Stimulated activated CD8-positive, alpha-beta memory T cell treated with anti-CD3 and anti-CD28 coated beads, Interleukin-4, amount 100 ng/mL, for 24 hours (primary cell): ENCODE measurements around the gene SLC39A11.

Experiments
- DNase-seq: peaks from one replicate; pipeline ENCODE4 v3.0.0-alpha.2; 2020; ENCODE audit warnings: low read depth

The SLC39A11 gene

DNA sequence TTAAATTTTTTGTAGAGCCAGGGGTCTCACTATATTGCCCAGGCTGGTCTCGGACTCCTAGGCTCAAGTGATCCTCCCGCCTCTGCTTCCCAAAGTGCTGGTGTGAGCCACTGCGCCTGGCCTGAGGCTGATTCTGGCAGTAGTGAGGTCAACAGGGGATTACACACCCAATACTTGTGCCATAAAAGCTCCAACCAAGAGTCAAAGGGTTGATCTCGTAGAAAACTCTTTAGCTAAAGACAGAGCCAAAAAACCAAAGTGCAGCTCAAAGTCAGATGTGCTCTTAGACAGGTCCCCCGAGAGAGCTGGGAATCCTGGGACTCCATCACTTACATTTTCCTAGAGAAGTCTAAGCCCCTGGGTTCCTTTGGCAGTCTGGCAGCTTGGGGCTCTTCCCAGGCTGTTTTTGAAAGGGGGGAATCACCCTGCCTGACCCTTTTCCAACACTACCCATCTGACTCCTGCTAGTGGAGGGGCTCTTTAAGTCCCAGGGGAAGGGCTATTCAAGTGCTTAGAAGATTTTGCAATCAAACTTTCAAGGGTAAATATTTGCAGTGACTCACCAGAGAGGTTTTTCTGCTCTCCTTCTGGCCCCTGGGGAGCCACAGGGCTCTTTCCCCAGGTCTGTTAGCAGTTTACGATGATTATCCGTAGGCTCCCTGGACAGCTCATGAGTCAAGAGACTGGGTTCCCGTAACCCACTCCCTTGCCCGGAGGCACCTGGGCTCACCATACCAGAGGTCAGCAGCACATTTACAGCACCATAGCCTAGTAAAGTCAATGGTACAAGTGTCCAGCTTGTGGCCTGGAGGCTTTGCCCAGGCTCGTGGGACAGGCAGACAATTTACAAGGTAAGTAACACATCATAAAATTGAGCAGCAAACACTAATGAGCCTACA, 408.7 kb downstream of the SLC39A11 start:
- DNase-seq: no peak

DNA sequence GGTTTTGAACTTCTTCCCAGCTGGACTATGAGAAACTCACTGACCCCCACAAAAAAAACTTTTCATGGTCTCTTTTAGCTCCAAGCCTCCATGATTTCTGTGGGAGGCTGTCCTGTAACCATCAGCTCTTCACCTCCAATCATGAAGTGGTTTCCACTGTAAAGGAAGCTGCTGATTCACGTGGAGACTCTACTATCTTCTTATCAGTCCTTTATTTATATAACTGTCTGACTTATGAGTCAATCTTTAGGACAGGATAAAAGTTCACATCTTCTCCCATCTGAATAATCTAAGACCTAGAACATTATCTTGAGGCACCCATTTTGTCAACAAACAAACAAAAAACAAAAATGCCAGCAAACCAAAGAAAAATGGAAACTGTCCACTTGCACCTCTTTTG, 409.9 kb downstream of the SLC39A11 start:
- DNase-seq: no peak

DNA sequence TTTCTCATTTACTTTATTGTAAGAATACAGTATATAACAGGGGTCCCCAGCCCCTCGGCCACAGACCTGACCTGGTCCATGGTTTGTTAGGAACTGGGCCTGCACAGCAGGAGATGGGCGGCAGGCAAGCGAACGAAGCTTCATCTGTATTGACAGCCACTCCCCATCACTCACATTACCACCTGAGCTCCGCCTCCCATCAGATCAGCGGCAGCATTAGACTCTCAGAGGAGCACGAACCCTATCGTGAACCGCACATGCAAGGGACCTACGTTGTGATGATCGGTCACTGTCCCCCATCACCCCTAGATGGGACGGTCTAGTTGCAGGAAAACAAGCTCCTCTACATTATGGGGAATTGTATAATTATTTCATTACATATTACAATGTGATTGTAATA, 410.6 kb downstream of the SLC39A11 start:
- DNase-seq: no peak

DNA sequence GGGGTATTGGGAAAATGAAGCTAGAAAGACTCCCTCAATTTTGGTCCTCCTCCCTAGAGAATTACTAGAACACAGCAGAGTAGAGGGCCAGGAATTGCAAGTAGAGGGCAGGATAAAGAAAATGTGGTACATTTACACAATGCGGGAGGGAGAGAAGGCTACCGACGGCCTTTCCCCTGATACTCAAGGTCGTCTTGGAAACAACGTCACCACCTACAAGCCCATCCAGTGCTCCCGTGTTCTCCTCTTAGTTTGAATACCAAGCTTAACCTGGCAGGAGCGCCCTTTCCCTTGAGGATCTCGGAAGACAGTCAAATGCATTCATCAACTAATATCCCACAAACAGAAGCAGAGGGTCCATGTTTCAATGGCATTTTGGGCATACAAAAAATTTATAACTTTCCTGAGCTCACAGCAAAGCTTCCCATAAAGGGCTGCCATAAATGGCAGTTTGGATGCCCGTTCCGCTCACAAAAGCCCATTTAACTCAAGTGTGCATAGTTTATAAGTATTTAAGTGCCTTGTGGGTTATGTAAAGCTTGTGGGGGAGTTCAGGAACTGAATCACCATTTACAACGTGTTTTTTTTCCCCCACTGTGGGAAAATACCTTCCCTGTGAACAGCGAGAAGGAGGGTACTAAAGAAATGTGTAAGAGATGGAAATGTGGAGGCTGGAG, 414.6 kb downstream of the SLC39A11 start:
- DNase-seq: no peak

DNA sequence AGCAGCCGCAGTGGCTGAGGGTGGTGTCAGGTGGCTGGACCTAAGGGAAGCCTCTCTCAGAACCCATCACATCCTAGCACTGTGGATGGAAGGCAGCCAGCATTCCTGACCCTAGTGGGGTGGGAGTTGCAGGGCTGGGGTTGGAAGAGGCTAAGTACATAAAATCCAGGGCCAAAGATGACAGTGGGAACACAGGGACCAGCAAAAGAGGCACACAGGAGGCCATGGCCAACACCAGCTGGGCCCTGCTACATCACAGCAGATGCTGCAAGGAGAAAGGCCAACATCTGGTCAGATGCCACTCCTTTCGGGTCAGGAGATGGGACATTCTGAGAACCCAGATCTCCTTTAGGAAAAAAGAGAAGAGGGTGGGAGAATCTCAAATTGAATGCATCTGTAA, 415.4 kb downstream of the SLC39A11 start:
- no peak for DNase-seq

DNA sequence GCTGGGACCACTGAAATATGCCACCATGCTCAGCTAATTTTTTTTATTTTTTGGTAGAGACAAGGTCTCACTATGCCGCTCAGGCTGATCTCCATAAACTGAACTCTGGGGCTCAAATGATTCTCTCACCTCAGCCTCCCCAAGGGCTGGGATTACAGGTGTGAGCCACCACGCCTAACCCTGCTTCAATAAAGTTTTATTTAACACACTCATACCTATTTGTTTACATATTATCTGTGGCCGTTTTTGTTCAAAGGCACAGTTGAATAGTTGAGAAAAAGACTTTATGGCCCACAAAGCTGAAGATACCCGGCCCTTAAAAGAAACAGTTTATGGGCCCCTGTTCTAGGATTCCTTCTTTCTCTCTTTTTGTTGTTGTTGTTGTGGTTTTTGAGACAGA, 419.8 kb downstream of the SLC39A11 start:
- DNase-seq: no peak

DNA sequence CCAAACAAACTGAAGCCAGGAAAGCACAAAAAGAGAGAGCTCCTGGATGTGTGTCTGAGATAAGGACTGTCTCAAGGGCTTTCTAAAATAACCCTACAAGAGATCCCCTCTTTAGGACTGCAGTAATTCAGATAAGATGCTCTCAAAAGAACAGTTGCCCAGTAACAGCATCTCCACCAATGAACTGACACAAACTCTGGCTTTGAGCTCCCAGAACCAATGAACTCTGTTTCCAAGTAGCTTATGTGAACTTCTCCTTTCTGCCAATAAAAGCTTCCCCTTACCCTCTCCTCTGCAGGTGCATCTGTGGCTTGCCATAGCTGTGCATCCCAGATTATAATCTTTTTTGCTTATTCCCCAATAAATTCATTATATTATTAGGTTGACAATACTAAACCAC, 421.5 kb downstream of the SLC39A11 start:
- DNase-seq: no peak

DNA sequence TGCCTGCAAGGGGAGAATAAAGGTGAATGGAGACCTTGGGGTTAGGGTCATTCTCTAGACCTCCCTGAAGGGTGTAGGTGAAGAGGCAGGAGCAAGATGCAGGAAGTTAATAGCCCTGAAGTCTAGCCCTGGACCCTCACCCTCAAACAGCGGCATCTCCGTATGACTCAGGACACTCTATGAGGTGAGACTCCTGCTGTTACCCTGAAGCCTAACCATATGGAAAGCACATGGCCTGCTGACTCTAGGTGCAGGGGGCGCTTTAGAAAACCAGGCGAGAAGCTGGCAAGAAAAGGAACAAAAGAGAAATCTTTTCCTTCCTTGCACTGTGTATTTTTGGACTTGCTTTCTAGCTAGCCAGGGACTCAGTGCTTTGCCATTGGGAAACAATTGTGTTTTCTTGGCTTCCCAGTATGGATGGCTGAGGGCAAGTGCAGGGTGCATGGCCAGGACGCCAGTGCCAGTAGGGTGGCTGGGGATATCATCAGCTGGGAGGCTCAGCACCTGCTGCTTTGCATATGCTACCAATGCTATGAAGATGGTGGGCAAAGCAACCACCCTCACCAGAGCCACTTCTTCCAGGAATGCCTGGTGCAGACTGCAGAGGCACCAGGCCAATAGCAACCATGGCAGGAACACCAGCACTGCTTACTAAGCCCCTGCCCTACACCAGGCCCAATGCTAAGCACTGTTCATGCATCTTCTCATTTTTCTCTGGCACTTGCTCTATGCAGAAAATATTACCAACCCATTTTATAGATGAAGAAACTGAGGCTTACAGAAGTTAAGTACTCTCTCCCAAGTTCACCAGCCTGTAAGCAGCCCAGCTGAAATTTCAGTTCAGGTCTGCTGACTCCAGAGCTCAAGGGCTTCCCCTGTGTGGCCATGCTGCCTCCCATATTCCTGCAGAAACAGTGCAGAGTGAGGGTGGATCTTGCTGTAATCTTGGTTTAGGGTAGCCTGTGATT, 425.1 kb downstream of the SLC39A11 start:
- no peak for DNase-seq

DNA sequence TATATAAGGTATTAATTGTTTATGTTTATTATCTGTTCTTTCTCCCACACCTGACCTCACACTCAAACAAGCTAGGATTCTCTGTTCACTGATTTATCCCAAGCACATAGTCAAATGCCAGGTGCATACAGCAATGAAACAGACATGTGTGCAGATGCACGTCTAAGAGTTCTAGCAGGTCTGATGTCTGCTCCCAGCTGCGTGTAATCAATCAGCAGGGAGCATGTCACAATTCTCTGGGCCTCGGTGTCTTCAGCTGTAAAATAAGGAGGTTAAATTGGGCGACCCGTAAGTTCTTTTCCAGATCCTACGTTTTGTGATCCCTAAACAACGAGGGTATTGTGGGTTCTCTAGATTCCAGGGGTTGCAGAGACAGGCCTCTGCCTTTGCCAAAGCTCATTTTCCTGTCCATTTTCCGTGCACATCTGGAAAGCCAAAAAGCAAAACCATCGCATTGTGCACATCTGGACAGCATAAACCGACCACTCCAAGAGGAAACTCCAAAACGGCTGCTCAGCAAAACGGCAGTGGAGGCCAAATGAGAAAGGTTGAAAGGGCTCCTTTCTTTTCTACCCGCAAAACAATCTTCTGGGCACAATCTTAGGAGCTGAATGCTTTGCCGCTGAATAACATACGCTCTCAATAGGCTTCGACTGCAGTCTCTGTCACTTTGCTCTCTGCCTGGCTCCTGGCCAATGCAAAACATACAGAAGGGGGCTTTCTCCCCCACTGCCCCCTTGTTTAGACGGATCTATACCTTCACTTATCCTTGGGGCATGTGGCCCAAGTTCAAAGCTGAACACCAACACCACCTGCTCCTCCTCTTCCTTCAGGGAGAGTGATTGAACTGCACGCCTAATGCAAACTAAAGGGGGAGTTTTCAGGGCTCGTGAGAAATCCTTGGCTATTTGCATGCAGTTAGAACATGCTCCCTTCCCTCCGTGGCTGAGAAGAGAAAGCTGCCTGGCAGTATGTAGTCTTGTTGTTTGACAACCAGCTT, 426.3 kb downstream of the SLC39A11 start:
- DNase-seq: no peak

DNA sequence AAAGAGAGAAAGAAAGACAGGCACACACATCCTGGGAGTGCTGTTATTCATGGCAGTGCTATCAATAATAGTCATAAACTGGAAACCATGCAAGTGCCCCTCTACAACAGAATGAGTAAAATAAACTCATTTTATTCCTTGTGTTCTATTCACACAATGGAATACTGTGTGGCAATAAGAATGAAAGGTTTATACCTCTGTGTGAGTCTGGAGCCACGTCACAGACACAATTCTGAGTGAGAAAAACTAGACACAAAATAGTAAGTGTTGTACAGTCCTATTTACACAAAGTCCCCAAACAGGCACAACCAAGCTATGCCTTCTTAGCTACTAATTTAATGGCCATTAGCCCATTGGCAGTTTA, 429.7 kb downstream of the SLC39A11 start:
- DNase-seq: no peak

DNA sequence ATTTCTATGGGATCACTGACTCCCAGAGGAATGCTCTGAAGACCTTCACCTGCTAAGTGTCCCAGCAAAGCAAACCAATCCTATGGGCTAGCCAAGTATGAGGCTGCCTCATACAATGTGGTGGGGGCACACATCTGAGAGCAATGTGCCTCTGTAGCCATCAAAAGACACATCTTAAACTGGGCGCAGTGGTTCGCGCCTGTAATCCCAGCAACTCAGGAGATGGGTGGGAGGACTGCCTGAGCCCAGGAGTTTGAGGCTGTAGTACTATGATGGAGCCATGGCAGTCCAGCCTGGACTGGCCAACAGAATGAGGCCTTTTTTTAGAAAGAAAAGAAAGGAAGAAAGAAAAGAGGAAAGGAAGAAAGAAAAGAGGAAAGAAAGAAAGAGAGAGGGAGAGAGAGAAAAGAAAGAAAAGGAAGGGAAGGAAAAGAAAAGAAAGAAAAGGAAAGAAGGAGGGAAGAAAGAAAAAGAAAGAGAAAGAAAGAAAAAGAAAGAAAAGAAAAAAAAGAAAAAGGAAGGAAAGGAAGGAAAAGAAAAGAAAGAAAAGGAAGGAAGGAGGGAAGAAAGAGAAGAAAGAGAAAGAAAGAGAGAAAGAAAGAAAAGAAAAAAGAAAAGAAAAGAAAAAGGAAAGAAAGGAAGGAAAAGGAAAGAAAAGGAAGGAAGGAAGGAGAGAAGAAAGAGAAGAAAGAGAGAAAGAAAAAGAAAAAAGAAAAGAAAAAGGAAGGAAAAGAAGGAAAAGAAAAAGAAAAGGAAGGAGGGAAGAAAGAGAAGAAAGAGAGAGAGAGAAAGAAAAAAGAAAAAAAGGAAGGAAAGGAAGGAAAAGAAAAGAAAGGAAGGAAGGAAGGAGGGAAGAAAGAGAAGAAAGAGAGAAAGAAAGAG, 430.3 kb downstream of the SLC39A11 start:
- no peak for DNase-seq

DNA sequence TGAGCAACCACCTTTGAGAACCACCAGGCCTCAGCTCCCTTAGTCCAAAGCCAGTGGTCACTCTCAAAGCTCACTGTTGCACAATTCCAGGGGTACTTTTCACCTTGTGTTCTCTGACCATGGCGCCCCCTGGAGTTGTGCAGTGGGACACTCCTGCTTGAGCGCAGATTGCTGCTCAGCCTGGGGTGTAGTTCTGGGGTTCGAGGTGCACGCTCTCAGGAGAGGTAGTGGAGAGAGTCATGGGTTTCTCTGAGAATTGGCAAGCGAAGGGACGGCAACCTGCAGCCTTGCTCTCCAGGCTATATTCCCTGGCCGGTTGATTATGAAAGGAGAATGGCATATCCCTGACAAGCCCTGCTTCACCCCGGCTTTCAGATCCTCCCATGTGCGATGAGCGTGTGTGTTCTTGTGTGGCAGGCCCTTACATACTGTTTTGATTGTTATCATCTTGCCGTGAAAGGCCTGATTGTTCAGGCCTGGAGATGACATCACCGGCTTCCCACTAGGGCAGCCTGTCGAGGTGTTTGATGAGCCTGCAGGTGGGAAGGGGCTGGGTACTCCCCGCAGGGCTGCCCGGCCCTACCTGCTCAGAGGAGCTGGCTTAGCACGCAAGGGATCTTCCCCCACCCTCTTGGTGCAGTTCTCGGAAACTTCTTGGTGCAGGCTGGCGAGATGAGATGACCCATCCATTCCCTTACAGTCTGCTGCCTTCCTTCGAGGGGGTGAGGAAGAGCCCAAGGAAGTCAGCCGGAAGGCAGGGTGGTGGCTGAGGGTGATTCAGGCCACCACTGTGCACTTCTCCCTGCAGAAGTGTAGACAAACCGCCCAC, 431.2 kb downstream of the SLC39A11 start:
- no peak for DNase-seq

DNA sequence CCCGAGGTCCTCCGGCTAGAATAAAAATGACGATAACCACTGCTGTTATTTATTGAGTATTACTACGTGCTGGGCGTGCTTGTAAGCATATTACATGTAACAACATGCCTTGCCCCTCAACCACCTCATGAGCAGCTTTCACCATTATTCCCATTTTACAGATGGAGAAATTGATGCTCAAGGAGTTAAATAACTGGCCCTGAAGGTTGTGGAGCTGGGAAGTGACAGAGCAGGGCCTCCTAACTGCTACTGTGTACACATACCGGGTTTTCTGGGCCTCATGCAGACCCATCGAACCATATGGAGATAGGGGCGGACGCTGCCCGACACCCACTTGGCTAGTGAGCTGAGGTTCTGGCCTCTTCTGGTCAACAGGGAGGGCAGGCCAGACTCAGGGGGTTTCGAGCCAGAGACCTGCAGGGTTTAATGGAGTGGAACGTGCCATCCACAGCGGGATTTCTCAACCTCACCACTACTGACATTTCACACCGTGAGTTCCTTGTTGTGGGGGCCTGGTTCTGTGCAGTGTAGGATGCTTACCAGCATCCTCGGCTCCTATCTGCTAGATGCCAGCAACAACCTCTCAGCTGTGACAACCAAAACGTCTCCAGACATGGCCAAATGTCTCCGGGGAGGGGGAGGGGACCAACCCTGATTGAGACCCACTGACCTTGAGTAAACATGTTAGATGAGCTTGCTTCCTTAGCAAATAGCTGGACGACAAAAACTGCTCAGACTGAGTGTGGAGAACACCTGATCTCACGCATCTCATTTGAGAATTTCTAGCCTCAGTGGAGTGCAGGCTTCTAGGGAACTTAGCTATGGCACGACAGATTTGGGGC, 432.0 kb downstream of the SLC39A11 start:
- DNase-seq: no peak

DNA sequence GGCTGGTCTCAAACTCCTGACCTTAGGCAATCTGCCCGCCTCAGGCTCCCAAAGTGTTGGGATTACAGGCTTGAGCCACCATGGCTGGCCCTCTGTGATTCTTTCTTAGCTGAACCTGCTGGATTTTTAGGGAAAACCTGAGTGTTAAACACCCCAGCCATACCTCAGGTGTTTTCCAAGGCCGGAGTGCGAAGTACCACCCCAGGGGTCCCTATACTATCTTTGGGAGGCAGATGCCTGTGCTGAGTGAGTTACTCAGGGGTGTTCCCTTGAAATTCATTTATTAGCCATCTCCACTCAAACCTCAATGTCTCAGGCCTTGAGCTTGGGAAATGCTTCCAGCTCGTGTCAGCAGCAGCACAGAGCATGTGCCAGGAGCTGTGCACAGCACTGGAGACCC, 432.7 kb downstream of the SLC39A11 start:
- no peak for DNase-seq

DNA sequence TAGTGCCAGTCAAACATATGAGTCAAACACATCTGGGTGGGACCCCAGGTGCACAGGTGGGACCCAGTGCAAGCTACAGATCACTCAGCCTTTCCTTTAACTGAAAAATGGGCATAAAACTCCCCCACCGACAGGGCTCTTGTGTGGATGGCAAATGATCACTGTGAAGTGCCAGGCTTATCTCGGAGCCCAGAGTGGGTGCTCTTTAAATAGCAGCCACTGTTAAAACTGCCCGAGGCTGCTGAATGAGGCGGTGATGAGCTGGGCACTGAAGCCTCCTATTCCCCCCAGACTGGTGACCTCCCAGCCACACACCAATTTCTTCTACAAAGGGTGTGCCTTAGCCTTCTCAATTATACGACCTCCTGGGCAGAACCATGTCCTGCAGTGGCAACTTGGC, 433.8 kb downstream of the SLC39A11 start:
- no peak for DNase-seq

DNA sequence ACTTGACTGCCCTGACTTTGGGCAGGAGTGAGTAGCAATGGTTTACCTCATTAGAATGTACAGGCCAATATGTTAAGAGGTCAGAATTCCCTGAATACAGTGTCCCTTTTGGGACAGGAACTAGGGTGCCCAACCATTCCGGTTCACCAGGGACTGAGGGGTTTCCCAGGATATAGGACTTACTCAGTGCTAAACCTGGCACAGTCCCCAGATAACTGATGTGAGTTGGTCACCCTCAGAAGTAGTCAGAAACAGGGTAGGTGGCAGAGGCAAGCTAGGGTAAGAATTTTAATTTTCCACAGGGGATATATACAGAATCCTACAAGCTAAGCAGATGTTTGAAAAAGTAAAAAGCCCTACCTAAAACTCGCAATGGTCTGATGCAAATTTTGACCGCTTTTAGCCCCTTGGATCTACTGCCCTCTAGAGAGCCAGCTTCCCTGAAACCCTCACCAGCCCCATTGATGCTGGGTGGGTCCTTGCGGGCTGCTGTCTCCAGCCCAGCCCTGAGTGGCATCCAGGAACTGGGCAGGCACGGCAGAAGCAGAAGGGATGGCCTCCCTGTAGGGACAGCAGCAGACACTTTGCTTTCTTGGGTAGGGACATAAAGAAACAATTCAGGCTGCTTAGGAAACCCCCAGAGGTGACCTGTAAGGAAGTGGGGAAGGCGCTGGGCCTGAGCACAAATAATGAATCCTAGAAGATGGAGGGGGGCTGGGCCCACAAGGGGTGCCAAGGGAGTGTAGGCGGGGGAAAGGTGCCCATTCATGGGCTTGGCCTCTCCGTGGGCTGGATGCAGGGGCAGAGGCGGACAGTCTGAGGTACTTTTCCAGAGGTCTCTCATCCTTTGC, 434.8 kb downstream of the SLC39A11 start:
- no peak for DNase-seq

DNA sequence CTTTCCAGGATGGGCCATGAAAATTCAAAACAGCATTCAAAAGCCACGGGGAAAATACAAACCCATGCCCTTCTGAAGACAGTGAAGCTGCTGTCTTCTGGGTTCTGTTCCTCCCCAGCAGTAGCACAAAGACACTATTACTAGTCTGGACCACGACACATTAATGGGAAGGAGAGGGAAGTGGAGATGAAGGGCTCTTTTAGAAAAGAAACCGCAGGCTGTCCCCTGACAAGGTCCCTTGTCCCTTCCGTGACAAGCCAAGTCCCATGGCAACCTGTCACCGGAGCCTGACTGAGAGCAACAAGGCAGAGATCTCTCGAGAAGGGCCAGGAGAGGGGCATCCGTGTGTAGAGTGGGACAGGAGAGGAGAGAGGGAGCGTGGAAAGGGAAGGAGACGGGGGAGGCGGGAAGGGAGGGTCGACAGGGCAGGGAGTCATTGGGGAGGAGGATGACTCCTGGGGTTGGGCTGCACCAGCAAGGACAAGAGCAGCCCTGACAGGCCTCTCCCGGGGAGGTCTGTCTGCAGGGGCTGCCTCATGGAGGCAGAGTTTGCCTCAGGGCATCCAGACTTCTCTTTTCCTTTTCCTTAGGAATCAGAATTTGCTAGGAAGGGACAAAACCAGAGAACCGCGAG, 436.2 kb downstream of the SLC39A11 start:
- no peak for DNase-seq
